SK-N-MC (cell line): ENCODE measurements around the gene RYR2.

Experiments used
- EZH2 ChIP-seq: fragments of 200-600 bp; sonication (generic); IDR thresholded peaks from one replicate; pipeline ENCODE4 v1.6.1; 2017; ENCODE audit warnings: antibody characterized with exemption
- FOXP2 ChIP-seq: optimal IDR thresholded peaks from 2 replicates; pipeline ENCODE3; 2011; ENCODE audit warnings: mild to moderate bottlenecking, moderate library complexity; ENCODE audit not compliant: insufficient read depth; ENCODE audit errors: extremely low read length, control extremely low read depth
- POLR2AphosphoS5 ChIP-seq: IDR thresholded peaks from 2 replicates; pipeline ENCODE4 v1.6.1; 2012; ENCODE audit warnings: mild to moderate bottlenecking, low read depth, low read length, borderline replicate concordance

DNA sequence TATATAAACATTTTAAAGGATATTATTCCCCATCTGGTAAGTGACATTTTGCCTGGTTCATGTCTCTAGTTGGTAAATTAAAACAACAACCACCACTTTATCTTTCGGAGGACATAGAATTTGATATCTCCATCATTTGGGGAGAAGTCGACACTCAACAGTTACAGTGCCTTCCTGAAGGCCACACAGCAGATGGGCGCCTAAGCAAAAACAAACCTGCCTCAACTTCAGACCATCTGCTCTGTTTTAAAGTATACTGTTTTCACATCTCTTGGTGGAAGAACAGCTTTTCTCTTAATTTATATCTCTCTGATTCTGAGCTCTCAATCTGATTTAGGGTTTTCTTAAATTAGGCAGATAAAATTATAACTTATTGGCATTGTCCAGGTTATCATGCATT is 282.2 kb downstream of the RYR2 start:
- no peak for TF ChIP-seq EZH2
- TF ChIP-seq POLR2AphosphoS5, result no peak
- TF ChIP-seq FOXP2, result no peak
